Fibroblast of peridontal ligament (primary cell): Measurements from ENCODE around the gene DTNA.
A peak's percentile ranks its signal among the peaks of the same experiment; 100 is the strongest.
"Not testable (repeated sequence)": the region's sequence is repeated elsewhere in the genome, so short reads cannot be mapped to it uniquely, and the experiment has no call there.

Source experiments
- DNase-seq: peaks from one replicate; pipeline ENCODE4 v3.0.0-alpha.2; 2010; ENCODE audit errors: extremely low read depth

The DTNA gene

GRCh38 chr18:34709750-34710441 lies at the start of gene DTNA:
DTNA (plus strand) TSS chr18:34710298; CDS start chr18:34755977, 45,679 bp downstream.
- DNase-seq: peak; percentile 98

GRCh38 chr18:34660572-34660971 lies 49.5 kb upstream of the DTNA start:
- no peak for DNase-seq

- DNase-seq: peak; percentile 74
Measured at GRCh38 chr18:34661464-34662087, 48.5 kb upstream of the DTNA start.

- no peak for DNase-seq
Measured at GRCh38 chr18:34676816-34677574, 33.1 kb upstream of the DTNA start.

GRCh38 chr18:34689750-34690149 lies 20.3 kb upstream of the DTNA start:
- not testable (repeated sequence) for DNase-seq

GRCh38 chr18:34691614-34692013 lies 18.5 kb upstream of the DTNA start:
- DNase-seq: no peak

GRCh38 chr18:34694591-34695165 lies 15.4 kb upstream of the DTNA start:
- no peak for DNase-seq

GRCh38 chr18:34695310-34695709 lies 14.8 kb upstream of the DTNA start:
- no peak for DNase-seq

- no peak for DNase-seq
Measured at GRCh38 chr18:34696671-34697070, 13.4 kb upstream of the DTNA start.

GRCh38 chr18:34697233-34697632 lies 12.9 kb upstream of the DTNA start:
- DNase-seq: no peak

- no peak for DNase-seq
Measured at GRCh38 chr18:34697891-34698290, 12.2 kb upstream of the DTNA start.

GRCh38 chr18:34701911-34702310 lies 8.2 kb upstream of the DTNA start:
- no peak for DNase-seq

GRCh38 chr18:34702814-34703213 lies 7.3 kb upstream of the DTNA start:
- DNase-seq: no peak

GRCh38 chr18:34704074-34704473 lies 6.0 kb upstream of the DTNA start:
- no peak for DNase-seq

- DNase-seq: no peak
Measured at GRCh38 chr18:34704823-34705222, 5.3 kb upstream of the DTNA start.

GRCh38 chr18:34707670-34708069 lies 2.4 kb upstream of the DTNA start:
- peak; percentile 98 for DNase-seq

- DNase-seq: peak; percentile 90
Measured at GRCh38 chr18:34709104-34709503, 994 bp upstream of the DTNA start.

- peak; percentile 81 for DNase-seq
Measured at GRCh38 chr18:34710458-34710914, 388 bp downstream of the DTNA start.

- DNase-seq: peak; percentile 79
Measured at GRCh38 chr18:34710934-34711333, 836 bp downstream of the DTNA start.

- DNase-seq: not testable (repeated sequence)
Measured at GRCh38 chr18:34716111-34716510, 6.0 kb downstream of the DTNA start.

GRCh38 chr18:34718610-34719009 lies 8.5 kb downstream of the DTNA start:
- no peak for DNase-seq

- no peak for DNase-seq
Measured at GRCh38 chr18:34720220-34720619, 10.1 kb downstream of the DTNA start.
